Spleen (tissue), 7 donors: ENCODE results near the gene ZNF641.

ENCODE experiments used
- POLR2A ChIP-seq, 3 donors: fragments of 450-650 bp; IDR thresholded peaks; one replicate each; pipeline ENCODE4 v1.5.1; 2017; ENCODE audit warnings: antibody characterized with exemption in 3 of 3, mild to moderate bottlenecking in 1 of 3
- POLR2AphosphoS5 ChIP-seq, 3 donors: sonication (generic); formaldehyde crosslinking; IDR thresholded peaks; one replicate each; pipeline ENCODE4 v1.5.1; 2017; ENCODE audit warnings: antibody characterized with exemption in 3 of 3
- TF ChIP-seq, protein P1 (sequence below), 11 experiments: fragments of 200-600 bp in 7 of 11; fragments of 450-650 bp in 4 of 11; sonication (generic) in 4 of 11; IDR thresholded peaks in 8 of 11; conservative IDR thresholded peaks in 3 of 11; 1 replicate in 7 of 11; 2 replicates in 4 of 11; pipeline versions ENCODE4 v1.4.0 to v1.8.0; 2016 to 2021; ENCODE audit warnings: antibody characterized with exemption in 11 of 11, inconsistent platforms in 4 of 11, mild to moderate bottlenecking in 1 of 11
- donor health status: DM: no; HTN: no; CAD: no; lungs with moderate emphysema.
- donor health status: DM: no; HTN: no; CAD: no.
- donor health status: DM: no; HTN: no; CAD: no.

- TF ChIP-seq, protein P1, sequence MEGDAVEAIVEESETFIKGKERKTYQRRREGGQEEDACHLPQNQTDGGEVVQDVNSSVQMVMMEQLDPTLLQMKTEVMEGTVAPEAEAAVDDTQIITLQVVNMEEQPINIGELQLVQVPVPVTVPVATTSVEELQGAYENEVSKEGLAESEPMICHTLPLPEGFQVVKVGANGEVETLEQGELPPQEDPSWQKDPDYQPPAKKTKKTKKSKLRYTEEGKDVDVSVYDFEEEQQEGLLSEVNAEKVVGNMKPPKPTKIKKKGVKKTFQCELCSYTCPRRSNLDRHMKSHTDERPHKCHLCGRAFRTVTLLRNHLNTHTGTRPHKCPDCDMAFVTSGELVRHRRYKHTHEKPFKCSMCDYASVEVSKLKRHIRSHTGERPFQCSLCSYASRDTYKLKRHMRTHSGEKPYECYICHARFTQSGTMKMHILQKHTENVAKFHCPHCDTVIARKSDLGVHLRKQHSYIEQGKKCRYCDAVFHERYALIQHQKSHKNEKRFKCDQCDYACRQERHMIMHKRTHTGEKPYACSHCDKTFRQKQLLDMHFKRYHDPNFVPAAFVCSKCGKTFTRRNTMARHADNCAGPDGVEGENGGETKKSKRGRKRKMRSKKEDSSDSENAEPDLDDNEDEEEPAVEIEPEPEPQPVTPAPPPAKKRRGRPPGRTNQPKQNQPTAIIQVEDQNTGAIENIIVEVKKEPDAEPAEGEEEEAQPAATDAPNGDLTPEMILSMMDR (IDR thresholded peaks at IDR 0.05 in 8 of 11, conservative IDR thresholded peaks at IDR 0.05 in 3 of 11) = no peak
- TF ChIP-seq POLR2A (IDR thresholded peaks at IDR 0.05) (no peak), POLR2AphosphoS5 (IDR thresholded peaks at IDR 0.05) (no peak)
Measured at GRCh38 chr12:48334808-48335207, 15.9 kb downstream of the ZNF641 start.
